ENCODE measurements around the gene SRP9. TPM values are rescaled to one million over a fixed set of nuclear protein-coding genes. Genes with fewer than 3 reads are reported as not detected.

Gene SRP9
- total and polyA plus RNA-seq, 10 of the 15 experiments (the other 5 are each of a cell fraction or from before 2014, with no cell fraction given), result 248 to 1,200 (median 514) TPM

GRCh38 chr1:225754940-225755641, 22.5 kb upstream of the SRP9 start:
- WGBS (ENCODE audit: insufficient coverage, insufficient replicate concordance, low lambda C conversion rate, missing lambda C conversion rate), result 42% methylated on average over 10 of the region's 10 CpGs
- H2AFZ ChIP-seq (ENCODE audit: control insufficient read depth, low read depth, low read length), result no peak overlapping the region
- RAD21 ChIA-PET (ENCODE audit: unreplicated experiment), result no interaction called here
- intact Hi-C loops (cut with micrococcal nuclease; ENCODE audit: unreplicated experiment) (no loop called here), in situ Hi-C loops (cut with MboI) (no loop called here)
- no peaks in the 10 kb centered on the region for H3K36me3 ChIP-seq (ENCODE audit: control insufficient read depth in 2 of 2, insufficient read depth in 2 of 2, low read length in 1 of 2)
- no peak for FAIRE-seq
- POLR2A ChIA-PET, result interaction anchor here (0.5 kb wide), 1 partner anchor 30 kb away, joined by 5 read pairs; no protein-coding TSS in a partner anchor
- TF ChIP-seq BHLHE40 (IDR thresholded peaks at IDR 0.05; ENCODE audit: borderline replicate concordance in 1 of 2, low read depth in 2 of 2, low read length in 1 of 2) (no peak), MTA2 (IDR thresholded peaks at IDR 0.05; ENCODE audit: low read depth) (no peak), NBN (IDR thresholded peaks at IDR 0.05) (no peak), PAX5 (IDR thresholded peaks at IDR 0.05; ENCODE audit: borderline replicate concordance, low read depth, low read length) (no peak), FOXK2 (IDR thresholded peaks at IDR 0.05) (no peak)
- no peak for ATAC-seq
- no peaks in the 10 kb centered on the region for H4K20me1 ChIP-seq (ENCODE audit: control insufficient read depth, insufficient read depth)
- SMC1A ChIA-PET (ENCODE audit: uncharacterized antibody, unreplicated experiment), result no interaction called here
- H3K27ac ChIP-seq (ENCODE audit: control insufficient read depth, insufficient read depth), result no peak overlapping the region
- H3K79me2 ChIP-seq (ENCODE audit: control insufficient read depth, insufficient read depth, low read length), result no peaks in the 10 kb centered on the region
- H3K27me3 ChIP-seq (replicated peaks in 1 of 2; ENCODE audit: control insufficient read depth in 2 of 2, insufficient read depth in 2 of 2, low read length in 1 of 2), result no peaks in the 10 kb centered on the region; a peak in 1 of 4 replicates
- no peaks in the 10 kb centered on the region for H3K9me3 ChIP-seq (replicated peaks; ENCODE audit: control insufficient read depth, insufficient read depth, low read length)
- H3K9ac ChIP-seq (ENCODE audit: control insufficient read depth, insufficient read depth, low read length), result no peak overlapping the region
- CTCF ChIA-PET, result no interaction called here
- H3K4me1 ChIP-seq (ENCODE audit: control insufficient read depth, insufficient read depth, low read length), result no peaks in the 10 kb centered on the region
- DNase-seq (ENCODE audit: low read depth, low spot score), result no peak
- no peak overlapping the region for H3K4me2 ChIP-seq (ENCODE audit: control insufficient read depth, insufficient read depth)
- H3K4me3 ChIP-seq, result no peak overlapping the region
- no TSS peak for BruUV-seq (replicated peaks)

DNA sequence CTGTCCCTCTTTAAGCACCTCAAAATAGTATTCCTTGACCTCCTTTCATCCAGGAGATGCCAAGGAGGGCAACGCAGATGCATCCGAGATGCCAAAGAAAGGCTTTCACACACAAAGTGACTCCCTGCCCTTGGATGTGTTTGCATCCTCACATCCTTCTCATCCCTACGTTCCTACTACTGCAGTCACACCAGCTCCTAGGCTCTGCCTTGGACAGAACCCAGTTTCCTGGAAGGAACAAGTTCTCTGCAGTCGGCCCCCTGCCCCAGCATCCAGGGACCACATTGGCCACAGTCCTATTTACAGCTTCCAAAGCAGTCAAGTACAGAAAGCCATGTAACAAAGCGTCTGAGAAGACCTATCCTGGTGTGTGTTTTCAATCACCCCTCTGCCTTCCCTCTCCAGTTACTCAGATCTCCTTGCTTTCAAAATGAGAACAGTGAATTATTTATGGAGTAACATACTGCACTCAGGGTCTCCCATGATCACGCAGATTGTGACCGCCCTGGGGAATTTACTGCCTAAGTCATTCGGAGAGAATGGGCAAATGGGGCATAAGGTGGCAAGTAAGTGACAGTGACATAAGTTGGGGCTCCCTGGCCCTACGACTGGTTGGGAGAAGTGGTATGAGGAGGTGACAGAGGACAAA, 21.8 kb upstream of the SRP9 start:
- DNase-seq (ENCODE audit: low read depth, low spot score), result no peak
- no peak overlapping the region for H2AFZ ChIP-seq (ENCODE audit: control insufficient read depth, low read depth, low read length)
- no peak for ATAC-seq
- ChIA-PET CTCF (interaction anchor here (2.1 kb wide), 1 partner anchor 14 kb away, joined by 6 read pairs; no protein-coding TSS in a partner anchor), SMC1A (ENCODE audit: uncharacterized antibody, unreplicated experiment) (interaction anchor here (1.1 kb wide), 1 partner anchor 13 kb away, joined by 3 read pairs; no protein-coding TSS in a partner anchor), RAD21 (ENCODE audit: unreplicated experiment) (no interaction called here), POLR2A (interaction anchor here (0.5 kb wide), 1 partner anchor 30 kb away, joined by 5 read pairs; no protein-coding TSS in a partner anchor)
- H3K4me2 ChIP-seq (ENCODE audit: control insufficient read depth, insufficient read depth), result no peak overlapping the region
- FAIRE-seq, result no peak
- H3K4me1 ChIP-seq (ENCODE audit: control insufficient read depth, insufficient read depth, low read length), result no peaks in the 10 kb centered on the region
- H3K36me3 ChIP-seq (ENCODE audit: control insufficient read depth in 2 of 2, insufficient read depth in 2 of 2, low read length in 1 of 2), result no peaks in the 10 kb centered on the region
- no peak overlapping the region for H3K27ac ChIP-seq (ENCODE audit: control insufficient read depth, insufficient read depth)
- H3K79me2 ChIP-seq (ENCODE audit: control insufficient read depth, insufficient read depth, low read length), result no peaks in the 10 kb centered on the region
- intact Hi-C loops (cut with micrococcal nuclease; ENCODE audit: unreplicated experiment), result no loop called here
- no peak overlapping the region for H3K4me3 ChIP-seq
- H3K27me3 ChIP-seq (replicated peaks in 1 of 2; ENCODE audit: control insufficient read depth in 2 of 2, insufficient read depth in 2 of 2, low read length in 1 of 2), result no peaks in the 10 kb centered on the region; a peak in 1 of 4 replicates
- H3K9me3 ChIP-seq (replicated peaks; ENCODE audit: control insufficient read depth, insufficient read depth, low read length), result no peaks in the 10 kb centered on the region
- 44% methylated on average over 9 of the region's 9 CpGs for whole genome bisulfite sequencing (ENCODE audit: insufficient coverage, insufficient replicate concordance, low lambda C conversion rate, missing lambda C conversion rate)
- no peaks in the 10 kb centered on the region for H4K20me1 ChIP-seq (ENCODE audit: control insufficient read depth, insufficient read depth)
- BruUV-seq (replicated peaks), result no TSS peak
- in situ Hi-C loops (cut with MboI), result no loop called here
- H3K9ac ChIP-seq (ENCODE audit: control insufficient read depth, insufficient read depth, low read length), result no peak overlapping the region
- TF ChIP-seq BRCA1 (IDR thresholded peaks at IDR 0.05; ENCODE audit: low read depth, low read length) (no peak), TARDBP (IDR thresholded peaks at IDR 0.05; ENCODE audit: borderline replicate concordance) (no peak), RAD21 (IDR thresholded peaks at IDR 0.05; ENCODE audit: insufficient read depth, low read depth, low read length) (no peak), RAD51 (IDR thresholded peaks at IDR 0.05) (no peak), HCFC1 (IDR thresholded peaks at IDR 0.05; ENCODE audit: low read length) (no peak), RUNX3 (IDR thresholded peaks at IDR 0.05; ENCODE audit: low read length) (no peak), NR2C1 (IDR thresholded peaks at IDR 0.05) (no peak), JUNB (IDR thresholded peaks at IDR 0.05) (no peak), SIX5 (IDR thresholded peaks at IDR 0.05; ENCODE audit: low read depth, low read length, severe bottlenecking) (no peak)
- TF ChIP-seq, protein P1, sequence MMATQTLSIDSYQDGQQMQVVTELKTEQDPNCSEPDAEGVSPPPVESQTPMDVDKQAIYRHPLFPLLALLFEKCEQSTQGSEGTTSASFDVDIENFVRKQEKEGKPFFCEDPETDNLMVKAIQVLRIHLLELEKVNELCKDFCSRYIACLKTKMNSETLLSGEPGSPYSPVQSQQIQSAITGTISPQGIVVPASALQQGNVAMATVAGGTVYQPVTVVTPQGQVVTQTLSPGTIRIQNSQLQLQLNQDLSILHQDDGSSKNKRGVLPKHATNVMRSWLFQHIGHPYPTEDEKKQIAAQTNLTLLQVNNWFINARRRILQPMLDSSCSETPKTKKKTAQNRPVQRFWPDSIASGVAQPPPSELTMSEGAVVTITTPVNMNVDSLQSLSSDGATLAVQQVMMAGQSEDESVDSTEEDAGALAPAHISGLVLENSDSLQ (IDR thresholded peaks at IDR 0.05), result no peak
